GM18951 (cell line): ENCODE measurements around the gene HES1.

Experiments used
- POLR2A ChIP-seq: IDR thresholded peaks from 4 replicates; pipeline ENCODE4 v1.6.1; 2011; ENCODE audit warnings: mild to moderate bottlenecking; ENCODE audit not compliant: insufficient read length, insufficient read depth; ENCODE audit errors: extremely low read depth
- in situ Hi-C: fragments of 300-500 bp; cut with MboI; formaldehyde crosslinking; loops from one replicate; pipeline ENCODE4 v1.12.0; 2022; ENCODE audit warnings: low sequenced_read_pairs, mixed read lengths, inconsistent platforms; ENCODE audit not compliant: unreplicated experiment

The HES1 gene

DNA sequence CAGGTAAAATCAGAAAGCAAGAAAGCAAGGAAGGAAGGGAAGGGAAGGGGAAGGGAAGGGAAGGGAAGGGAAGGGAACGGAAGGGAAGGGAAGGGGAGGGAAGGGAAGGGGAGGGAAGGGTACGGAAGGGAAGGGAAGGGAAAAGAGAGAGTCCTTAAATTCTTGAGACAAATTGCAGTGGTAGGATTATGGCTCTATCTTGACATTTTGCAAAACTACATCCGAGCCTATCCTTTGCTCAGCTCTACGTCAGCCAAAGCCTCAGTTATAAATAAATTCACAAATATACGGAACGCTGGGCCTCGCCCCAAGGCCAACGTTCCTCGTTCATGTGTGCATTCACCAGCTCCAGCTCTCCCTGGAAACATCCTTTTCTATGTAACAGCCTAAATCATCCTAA lies 25.5 kb upstream of the HES1 start:
- TF ChIP-seq POLR2A, result no peak
- in situ Hi-C loops, result no loop called here

DNA sequence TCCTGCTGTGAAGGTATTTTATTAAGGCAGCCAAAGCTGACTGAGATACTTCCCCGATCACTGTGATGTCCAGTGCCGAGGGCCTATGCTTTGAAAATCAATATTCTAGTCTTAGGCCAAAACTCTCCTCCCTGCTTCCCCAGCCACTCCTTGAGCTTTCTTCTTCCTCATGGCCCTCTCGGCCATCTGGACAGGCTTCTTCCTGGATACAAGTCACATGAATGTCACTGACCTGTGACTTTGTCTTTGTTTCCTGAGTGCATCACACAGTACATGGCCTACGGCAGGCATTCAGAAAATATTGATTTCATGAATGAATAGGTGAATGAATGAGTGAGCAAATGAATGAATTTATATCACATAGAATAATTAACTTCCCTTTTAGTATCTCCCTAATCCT lies 24.6 kb upstream of the HES1 start:
- in situ Hi-C loops, result no loop called here
- no peak for TF ChIP-seq POLR2A

DNA sequence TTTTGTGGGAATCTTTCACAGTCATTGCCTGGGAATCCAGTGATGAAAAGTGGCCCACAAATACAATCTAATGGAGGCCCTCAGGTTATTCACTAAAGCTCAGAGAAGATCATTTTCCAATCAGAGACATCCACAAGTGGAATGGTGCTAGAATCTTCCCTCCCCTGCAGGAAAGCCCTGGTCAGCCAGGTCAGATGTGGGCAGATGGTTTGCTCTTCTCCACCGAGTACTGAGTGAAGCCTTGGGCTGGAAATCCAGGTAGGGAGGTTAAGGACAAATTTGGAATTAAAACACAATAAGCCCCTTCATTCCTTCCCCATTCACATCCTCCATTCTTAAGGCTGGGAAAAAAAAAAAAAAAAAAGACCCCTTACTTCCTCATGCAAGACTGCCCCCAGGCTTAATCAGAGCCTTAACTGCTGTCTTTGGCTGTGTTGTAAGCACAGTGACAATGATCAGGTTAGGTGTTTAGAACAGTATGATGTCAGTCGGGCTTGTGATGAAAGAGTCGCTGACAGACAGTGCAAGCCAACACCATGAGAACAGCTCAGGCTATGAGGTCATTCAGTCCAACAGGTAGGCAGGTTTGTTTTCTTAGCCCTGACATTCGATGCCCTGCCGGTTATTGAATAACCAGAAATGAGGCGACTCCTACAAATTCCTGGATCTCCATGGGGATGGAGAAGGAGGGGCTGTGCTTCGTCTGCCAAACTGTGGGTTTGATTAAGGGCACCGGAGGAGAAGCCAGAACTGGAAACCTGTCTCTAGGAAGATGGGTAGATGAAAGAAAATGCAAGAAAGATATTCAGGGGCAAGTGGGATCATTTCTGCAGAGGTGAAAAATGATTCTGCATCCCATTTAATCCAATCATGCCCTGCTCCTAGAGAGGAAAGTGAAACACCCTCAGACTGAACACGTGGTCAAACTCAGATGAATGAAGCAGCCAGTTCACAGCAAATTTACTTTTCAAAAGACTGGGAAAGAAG lies 23.5 kb upstream of the HES1 start:
- no peak for TF ChIP-seq POLR2A
- in situ Hi-C loops, result no loop called here

DNA sequence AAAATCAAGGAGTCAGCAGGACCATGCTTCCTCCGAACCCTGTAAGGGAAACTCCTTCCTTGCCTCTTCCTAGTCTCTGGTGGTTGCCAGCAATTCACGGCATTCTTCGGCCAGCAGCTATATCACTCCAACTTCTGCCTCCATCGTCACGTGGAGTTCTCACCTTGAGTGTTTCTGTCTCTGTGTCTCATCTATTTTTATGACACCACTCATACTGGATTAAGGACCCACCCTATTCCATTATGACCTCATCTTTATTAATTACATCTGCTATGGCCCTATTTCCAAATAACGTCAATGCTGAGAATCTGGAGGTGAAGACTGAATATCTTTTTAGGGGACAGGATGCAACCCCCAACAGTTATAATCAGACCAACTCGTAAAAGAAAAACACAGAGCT lies 21.8 kb upstream of the HES1 start:
- in situ Hi-C loops, result no loop called here
- TF ChIP-seq POLR2A, result no peak

DNA sequence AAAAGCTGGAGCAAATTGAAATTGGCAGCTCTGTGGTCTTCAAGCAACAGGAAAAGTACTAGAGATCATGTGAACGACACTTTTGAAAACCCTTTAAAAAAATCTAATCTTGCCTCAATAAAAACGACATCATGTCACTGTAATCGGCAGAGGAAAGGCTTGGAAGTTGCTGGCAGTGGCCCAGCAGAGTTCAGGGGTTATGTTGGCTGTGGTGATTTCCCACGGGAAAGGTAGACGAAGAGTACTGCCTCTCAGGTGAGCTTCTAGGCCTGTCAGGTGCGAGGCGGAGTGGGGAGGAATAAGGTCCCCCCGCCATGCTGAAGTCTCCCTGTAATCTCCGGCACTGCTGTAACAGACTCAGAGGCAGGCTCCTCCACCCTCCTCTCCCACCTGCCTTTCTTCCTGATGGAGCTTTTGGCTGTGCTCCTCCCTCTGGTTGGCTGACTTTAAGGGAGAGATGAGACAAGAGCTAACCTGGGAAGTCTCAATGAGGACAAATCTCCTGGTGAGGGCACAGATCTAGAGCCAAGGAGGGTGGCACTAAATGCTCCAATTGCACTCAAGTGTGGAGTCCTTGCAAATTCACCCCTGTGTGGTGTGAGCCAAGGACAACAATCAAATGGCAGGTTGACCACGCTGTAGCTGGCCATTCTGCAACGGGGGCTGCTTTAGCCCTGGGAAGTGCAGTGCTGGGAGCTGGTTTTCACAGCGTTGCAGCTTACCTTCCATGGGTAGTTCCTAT lies 18.7 kb upstream of the HES1 start:
- in situ Hi-C loops, result no loop called here
- TF ChIP-seq POLR2A, result no peak

DNA sequence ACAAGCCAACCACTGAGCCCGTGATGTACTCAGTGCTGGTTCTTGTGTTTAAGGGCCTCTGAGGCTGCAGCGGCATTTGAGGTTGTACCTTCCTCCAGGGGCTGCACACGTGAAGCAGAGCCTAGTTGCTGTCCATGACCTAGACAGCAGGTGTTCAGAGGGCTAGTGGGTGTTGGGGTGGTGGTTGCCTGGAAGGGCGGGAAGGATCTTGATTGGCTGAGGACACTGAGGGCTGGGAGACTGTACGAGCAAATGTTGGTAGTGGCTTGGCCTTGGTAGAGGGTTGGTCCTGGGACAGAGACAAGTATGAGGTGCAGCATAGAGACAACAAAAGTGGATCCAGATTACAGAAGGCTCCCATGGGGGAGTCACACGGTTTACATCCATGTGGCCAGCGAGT lies 17.0 kb upstream of the HES1 start:
- TF ChIP-seq POLR2A, result no peak
- in situ Hi-C loops, result no loop called here

DNA sequence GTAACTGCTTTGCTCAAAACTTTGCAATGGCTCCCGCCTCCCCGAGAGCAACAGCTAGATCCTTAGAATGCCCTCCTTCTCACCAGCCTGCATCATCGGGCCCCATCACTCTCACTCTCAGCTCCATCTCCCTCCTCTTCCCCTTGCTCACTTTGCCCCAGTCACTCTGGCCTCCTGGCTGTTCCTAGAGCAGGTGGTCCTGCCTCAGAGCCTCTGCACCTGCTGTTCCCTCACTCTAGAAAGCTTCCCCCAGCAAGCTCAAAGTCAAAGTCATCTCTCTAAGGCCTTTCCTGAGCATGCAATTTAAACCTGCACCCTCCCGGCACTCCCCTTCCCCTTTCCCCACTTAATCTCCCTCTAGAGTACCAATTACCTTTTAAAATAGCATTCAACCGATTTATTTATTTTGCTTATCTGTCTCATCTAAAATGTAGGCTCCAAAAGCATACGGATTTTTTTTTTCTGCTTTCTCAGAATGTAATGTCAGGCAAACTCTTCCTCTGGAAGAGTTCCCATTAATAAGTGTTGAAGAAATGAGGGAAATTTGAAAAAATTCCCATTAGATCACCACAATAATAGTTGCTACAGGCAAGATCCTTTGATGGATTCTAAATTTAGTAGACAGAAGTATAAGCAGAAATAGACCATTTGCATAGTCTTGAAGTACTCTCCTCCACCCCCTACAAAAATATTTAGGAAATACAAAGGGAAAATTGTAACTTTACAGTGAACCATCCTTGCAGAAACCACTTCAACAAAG lies 15.9 kb upstream of the HES1 start:
- in situ Hi-C loops, result no loop called here
- no peak for TF ChIP-seq POLR2A

DNA sequence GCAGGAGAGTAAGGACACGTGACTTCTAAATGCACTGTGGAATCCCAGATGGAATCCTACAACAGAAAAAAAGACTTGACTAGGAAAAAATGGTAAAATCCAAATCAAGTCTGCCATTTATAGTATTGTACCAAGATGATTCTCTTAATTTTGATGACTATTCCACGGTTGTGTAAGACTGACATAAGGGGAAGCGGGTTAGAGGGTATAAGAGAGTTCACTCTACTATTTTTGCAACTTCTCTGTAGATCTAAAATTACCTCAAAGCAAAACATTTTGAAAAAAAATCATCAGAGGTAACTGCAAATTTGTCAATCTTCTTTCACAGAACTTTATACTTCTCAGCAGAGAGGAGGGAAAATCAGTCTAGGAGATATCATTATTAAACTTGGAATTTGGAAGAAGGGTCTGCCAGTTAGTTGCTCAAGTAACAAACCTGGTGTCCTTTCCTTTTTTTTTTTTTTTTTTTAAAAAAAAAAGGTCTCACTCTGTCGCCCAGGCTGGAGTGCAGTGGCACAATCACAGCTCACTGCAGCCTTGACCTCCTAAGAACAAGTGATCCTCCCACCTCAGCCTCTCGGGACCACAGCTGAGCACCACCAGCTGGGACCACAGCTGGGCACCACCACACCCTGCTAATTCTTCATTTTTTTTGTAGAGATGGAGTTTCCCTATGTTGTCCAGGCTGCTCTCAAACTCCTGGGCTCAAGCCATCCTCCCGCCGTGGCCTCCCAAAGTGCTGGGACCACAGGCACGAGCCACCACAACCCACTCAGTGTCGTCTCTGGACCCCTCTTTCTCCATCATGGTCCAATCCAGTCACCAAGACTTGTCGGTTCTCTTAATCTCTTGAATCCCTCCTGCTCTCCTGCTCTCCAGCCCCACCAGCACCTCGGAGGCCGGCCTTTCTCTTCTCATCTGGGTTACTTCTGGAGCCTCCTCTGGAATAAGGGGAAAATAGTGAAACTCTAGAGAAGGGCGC lies 14.9 kb upstream of the HES1 start:
- in situ Hi-C loops, result no loop called here
- TF ChIP-seq POLR2A, result no peak

DNA sequence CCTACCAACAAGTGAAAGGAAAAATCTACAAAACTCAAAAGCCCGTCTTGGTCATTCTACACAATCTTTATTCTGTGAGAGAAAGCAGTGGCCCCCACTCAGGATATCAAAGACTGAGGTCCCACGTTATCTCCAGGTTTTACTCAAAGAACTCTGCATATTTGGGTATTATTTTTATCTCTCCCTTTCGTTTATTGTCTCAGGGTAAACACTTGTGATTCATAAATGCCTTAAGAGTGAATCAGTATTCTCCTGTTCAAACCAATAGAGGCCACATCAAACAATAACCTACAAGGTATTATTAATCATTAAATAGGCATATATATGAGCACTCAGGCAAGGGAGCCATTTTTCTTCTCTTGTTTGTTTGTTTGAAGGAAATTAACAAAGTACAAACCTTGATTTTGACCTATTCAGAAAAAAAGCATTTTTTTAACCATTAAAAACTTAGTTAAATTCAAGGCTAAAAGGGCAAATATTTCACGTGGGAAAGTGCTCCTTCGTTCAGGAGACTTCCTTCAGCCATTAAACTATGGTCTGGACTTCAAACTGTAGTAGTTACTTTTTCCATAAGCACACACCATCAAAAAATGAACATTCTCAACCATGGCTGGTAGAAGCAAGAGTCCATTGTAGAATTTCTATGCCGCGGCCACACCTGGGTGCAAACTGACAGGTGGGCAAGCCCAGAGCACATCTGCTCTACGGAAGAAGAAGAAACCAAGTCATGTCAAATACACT lies 13.9 kb upstream of the HES1 start:
- in situ Hi-C loops, result no loop called here
- TF ChIP-seq POLR2A, result no peak

DNA sequence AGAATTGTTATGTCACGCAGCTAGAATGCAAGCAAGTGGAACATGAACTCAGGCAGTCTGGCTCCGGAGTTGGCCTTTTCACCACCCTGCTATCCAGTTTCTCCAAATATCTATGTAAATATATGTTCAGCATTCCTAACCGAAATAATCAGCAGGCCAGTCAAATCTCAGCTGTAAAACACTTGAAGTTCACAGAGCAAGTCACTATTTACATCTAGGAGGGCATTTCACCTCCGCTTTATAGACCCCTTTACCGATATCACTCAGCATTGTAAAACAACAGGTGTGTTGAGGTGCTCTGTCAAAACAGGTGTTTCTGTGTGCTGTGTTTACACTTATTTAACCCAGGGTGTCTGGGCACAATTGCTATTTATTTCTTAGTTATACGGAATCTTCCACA lies 12.2 kb upstream of the HES1 start:
- in situ Hi-C loops, result no loop called here
- TF ChIP-seq POLR2A, result no peak

DNA sequence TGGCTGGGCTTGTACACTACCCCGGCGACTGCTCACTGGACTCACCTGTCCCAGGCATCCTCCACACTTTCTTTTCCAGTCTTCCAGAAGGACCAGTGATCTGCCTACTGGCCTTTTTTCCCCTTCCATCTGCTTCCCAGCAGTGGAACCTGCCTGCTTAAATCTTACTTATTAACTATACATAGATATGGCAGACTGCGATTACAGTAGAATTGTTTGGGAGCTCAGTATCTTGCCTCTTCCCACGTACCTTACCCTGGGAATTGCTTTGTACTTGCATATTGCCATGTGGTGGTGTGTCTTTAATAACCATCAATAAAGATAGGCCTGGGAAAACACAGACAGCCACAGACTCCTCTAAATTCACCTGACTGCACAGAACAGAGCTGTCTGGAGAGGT lies 11.8 kb upstream of the HES1 start:
- TF ChIP-seq POLR2A, result no peak
- in situ Hi-C loops, result no loop called here
